GM19452 (cell line): ENCODE measurements around the gene TF.

Source experiments
- ATAC-seq: cut with Tn5 transposase; IDR thresholded peaks from one replicate; pipeline ENCODE4 v1.9.1; 2021; ENCODE audit not compliant: unreplicated experiment

TF gene

DNA sequence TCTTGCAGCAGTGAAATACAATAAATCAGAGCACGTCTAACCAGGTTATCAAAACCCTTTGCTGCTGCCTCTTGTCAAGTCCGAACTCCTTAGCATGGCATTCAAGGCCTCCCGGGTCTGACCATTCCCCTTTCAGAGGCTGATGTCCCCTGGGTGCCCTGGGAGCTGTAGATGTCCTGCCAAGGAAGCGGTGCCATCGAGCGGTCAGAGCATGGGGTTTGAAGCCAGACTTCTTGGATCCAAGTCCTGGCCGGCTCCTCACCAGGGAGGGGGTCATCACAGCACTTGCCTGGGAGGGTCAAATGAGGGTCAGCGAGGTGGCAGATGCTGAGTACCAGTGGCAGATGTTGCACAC lies 496 bp downstream of the TF start:
- no peak for ATAC-seq

DNA sequence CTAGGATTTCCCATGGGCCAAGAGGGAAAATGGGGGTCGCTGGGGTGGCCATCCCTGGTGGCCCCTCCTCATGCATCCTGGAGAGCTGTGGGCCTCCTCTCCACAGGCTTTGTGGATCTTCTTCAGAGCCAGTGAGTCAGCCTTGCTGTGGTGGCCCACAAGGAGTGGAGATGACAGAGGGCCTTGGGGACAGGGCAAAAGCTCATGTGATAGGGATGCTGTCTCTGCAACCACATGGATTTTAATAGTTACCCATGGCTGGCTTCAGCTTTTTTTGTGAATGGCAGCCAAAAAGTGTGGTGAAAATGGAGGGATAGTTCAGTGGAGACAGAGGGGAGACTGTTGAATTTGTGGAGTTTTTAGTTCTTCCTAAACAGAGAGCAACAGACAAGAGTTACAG lies 1.2 kb downstream of the TF start:
- no peak for ATAC-seq

DNA sequence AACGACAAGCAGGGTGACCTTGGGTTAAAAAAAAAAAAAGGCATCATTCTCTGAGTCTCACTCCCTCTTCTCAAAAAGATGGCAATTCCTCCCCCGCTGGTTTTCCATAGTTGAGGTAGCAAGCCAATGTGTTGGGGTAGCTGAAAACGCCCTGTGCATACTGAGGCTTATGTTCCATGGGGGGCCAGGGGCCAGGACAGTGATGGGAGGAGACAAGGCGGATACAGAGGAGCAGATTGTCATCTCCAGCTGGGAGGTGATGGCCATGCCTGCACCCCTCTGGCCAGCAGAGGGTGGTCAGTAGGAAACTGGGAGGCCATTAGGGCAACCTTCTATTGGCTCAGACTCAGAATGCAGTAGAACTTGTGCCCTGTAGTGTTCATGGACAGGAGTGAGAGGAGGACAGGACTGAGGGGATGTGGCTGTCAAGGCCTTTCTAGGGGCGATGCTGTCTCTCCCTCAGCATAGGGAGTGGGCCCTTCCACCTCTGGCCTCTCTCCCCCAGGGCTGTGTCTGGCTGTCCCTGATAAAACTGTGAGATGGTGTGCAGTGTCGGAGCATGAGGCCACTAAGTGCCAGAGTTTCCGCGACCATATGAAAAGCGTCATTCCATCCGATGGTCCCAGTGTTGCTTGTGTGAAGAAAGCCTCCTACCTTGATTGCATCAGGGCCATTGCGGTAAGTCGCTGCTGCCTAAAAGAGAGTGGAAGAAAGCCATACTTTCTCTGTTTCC lies 1.9 kb downstream of the TF start:
- no peak for ATAC-seq

DNA sequence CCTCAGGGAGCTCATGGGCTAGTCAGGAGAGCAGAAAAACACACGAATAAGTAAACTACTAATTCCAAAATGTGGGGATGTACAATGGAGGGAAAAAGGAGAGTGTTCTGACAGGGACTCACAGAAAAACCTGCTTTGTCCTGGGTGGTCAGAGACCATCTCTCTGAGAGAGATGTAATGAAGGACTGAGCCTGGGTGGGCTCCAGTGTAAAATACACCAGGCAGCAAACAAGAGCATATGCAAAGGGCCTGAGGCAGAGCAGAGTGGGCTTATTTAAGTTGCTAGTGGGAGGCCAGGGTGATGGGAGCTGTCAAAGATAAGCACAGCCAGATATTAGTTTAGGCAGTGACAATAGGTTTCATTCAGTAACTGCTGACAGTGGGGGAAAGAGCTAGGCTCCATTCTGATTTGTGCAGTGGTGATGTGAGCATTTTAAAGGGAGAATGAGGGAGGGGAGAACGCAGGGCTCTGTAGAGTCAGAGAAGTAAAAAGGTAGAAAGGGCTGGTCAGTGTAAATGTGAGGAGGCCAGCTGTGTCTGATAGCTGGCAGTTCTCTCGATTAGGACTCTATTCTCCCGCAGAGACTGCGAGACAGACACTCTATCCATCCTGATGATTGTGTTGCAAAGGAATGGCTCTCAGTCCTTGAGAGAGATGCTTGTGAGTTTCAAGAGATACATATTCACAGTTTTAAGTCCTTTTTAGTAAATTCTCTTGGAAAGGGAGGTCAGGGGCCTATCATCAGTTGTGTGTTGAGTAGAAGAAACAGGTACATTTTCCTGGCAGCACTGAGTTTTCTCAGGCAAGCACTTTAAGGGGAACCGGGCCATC lies 3.5 kb downstream of the TF start:
- no peak for ATAC-seq

DNA sequence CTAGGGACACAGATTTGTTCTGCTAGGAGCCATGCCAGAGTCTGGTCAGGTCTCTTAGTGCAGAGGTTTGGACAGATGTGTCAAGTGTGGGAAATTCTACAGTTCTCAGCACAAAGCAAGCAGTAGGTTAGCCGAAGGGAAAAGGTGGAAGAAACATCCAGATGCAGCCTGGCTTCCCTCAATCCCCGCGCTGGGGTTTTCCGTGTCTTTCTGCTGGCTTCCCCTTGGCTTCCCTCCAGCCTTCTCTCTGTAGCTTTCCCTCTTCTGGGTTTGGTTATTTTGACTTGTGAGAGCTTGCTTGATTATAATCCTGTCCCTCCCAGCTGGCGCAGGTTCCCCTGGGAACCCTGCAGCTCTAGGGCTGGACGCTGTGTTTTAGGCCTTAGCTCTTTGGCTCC lies 4.1 kb downstream of the TF start:
- no peak for ATAC-seq

DNA sequence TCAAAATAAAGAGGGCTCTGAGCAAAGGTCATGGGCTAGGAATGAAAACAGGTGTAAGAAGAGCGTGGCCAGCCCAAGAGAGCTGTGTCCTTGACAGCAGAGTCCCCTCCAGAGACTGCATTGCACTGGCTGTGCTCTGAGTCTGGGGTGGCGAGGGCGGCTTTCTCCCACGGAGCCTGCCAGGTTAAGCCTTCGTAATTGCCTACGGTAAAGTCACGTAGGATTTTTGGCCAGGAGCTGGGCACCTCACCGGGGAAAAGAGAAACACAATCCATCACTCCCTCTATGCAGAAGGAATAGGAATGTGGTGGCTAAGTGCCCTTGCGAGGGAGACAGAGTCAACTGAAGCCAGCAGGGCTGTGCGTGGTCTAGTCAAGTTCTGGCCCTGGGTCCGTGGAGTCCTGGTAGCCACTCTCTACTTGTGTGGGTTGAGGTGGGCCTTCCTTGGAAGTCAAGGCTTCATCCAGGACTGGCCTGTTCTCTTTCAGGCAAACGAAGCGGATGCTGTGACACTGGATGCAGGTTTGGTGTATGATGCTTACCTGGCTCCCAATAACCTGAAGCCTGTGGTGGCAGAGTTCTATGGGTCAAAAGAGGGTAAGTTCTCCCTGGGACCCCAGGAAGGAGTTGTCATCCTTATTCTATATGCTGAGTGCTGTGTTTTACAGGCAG lies 7.0 kb downstream of the TF start:
- ATAC-seq = no peak

DNA sequence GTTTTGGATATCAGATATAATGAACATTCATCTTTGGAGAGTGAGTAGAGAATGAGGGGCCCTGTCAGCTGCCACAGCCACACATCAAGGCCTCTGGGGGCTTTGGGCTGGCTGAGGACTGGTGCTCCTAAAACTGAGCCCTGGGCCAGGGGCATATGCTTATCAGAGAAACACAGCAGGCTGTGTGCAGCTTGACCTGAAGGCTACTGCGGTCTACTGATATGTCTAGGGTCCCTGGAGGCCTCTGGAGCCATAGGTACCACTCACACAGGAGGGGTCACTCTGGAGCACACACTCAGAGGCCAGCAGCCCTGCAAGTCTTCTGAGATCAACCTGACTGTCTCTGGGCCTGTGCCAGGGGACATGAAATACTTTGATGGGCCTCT lies 7.6 kb downstream of the TF start:
- no peak for ATAC-seq

DNA sequence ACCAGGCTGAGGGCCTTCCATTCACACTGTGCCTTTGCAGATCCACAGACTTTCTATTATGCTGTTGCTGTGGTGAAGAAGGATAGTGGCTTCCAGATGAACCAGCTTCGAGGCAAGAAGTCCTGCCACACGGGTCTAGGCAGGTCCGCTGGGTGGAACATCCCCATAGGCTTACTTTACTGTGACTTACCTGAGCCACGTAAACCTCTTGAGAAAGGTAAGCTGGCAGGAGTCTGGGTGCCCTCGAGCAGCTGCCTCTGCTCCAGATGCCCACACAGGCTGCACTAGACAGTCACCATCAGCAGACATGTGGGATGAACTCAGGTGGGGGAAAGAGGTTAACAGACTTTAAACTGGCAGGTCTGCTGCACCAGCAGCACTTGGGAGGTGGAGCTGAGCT lies 8.3 kb downstream of the TF start:
- ATAC-seq = no peak

DNA sequence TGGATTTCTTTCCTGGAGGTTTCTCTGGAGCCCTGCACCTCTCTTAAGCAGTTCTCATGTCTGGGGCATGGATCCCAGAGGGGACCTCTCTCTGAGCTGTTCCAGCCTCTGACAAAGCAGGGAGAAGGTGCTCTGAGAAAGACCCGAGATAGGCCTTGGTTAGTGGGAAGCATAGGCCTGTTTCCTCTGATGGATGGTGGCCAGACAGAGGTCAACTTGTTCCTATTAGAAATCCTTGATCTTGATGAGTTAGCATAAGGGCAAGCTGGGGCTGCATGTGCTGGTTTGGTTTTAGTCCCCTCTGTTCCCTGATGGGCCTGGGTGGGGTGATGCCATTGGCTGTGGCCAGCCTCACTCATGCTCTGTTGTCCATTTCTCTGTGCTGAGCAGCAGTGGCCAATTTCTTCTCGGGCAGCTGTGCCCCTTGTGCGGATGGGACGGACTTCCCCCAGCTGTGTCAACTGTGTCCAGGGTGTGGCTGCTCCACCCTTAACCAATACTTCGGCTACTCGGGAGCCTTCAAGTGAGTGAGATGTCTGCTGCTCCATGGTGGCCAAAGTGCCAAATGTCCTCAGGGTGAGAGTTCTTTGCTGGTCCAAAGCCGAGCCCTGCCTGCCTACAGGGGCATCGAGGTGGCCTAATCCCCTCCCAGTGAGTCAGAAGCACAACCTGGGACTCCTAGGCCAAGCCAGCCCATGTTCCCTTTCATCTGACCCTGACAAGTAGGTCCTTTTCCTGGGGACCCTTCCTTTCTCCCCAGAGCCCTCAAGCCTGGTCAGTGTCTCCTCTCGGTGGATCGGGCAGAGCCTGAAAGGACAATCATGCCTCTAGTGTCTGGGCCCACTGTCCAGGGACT lies 9.0 kb downstream of the TF start:
- no peak for ATAC-seq

DNA sequence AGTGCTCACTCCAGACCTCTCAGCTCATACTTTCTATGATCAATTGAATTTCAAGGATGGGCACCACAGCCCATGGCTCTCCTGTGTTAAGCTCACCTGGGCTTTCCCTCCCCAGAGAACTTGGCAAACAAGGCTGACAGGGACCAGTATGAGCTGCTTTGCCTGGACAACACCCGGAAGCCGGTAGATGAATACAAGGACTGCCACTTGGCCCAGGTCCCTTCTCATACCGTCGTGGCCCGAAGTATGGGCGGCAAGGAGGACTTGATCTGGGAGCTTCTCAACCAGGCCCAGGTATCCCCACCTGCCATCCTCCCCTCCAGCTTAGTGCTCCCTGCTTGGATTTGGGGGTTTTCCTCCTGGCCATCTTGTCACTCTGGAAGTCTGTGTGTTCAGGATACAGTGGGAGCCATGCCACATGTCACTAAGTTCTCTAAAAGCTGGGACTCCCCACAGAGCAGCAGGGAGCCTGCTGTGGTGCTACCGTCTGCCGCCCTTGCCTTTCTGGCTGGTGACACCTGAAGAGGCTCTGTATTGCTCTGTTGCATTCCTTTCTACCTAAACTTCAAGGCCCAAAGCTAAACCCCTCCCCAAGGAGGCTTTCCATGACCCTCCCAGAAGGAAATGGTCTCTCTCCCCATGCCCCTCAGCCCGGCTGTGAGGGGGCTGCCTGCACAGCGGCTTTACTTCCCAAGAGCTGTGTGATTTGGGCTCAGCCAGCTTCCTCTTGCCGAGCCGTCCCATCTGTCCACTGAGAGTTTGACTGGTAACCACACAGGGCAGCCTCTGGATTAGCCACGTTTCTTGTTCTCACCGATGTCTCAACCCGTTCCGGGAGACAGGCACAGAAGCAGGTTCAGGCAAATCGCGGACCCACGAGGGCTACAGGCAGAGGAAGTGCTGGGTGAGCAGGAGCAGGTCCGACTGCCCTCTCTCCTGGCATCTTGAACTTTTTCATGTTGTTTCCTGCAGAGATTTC lies 10.8 kb downstream of the TF start:
- ATAC-seq = no peak

DNA sequence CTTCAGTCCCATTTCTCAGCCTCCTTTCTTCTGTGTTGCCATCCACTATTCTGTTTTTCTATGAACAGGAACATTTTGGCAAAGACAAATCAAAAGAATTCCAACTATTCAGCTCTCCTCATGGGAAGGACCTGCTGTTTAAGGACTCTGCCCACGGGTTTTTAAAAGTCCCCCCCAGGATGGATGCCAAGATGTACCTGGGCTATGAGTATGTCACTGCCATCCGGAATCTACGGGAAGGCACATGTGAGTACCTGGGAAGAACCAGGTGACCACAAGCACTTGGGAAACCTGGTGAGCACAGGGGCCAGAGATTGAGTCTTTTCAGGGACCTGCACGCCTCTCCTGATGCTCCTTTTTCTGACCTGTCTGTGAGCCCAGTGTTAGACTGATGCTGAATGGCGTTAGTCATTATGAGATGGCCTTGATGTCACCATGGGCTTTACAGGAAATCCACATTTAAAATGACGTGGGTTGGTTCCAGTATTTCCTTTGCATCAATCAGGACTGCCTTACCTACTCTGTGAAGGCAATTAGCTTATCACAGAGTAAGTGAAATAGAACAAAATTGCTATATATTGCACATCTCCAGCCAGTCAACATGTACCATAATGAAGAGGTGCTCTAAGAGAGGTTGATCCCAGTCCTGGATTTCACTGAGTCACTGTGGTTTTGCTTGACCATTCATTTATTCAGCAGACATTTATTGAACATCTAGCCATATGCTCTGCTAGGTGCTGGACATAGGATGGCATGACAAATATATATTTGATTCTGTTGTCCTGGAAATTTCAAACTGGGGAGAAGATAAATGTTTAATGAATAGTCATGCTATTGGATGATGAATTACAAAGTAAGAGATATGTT lies 11.7 kb downstream of the TF start:
- no peak for ATAC-seq

DNA sequence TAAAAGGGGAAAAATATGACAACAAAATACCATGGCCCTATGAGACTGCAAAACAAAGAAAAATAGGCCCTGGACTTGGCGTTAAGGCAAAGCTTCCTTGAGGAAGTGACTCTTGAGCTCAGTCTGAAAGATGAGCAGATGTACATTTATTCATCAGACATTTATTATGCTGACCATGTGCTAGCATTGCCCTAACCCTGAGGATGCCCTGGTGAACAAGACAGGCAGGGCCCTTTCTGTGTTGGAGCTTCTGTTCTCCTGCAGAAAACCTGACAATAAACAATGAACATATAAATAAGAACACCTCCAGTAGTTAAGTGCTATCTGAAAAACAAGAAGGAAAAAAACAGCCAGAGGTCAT lies 12.4 kb downstream of the TF start:
- ATAC-seq = no peak

DNA sequence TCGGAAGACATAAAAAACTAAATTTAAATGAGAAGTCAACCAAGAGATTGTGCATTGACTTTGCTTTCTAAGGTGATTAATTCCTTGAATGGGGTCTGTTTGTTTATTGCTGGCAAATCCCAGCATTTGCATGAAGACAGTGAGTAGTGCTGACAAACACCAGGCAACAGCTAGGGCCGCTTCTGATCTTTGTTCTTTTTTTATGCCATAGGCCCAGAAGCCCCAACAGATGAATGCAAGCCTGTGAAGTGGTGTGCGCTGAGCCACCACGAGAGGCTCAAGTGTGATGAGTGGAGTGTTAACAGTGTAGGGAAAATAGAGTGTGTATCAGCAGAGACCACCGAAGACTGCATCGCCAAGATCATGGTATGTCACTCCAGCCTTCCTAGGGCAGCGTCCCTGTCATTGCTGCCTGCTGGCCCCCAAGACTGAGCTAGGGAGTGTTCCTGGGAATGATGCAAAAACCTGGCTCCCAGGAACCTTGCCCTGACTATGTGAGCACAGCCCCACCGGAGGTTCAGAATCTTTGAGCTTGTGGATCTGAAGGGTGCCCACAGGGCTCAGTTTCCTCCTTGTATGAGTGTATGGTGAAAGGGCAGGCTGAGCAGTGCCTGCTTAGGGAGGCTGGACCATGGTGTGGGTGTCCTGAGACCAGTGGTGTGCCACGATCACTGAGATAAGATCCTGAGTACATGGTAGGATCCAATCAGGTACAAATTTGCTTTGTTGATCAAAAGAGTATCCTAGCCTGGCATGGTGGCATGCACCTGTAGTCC lies 13.0 kb downstream of the TF start:
- ATAC-seq = no peak

DNA sequence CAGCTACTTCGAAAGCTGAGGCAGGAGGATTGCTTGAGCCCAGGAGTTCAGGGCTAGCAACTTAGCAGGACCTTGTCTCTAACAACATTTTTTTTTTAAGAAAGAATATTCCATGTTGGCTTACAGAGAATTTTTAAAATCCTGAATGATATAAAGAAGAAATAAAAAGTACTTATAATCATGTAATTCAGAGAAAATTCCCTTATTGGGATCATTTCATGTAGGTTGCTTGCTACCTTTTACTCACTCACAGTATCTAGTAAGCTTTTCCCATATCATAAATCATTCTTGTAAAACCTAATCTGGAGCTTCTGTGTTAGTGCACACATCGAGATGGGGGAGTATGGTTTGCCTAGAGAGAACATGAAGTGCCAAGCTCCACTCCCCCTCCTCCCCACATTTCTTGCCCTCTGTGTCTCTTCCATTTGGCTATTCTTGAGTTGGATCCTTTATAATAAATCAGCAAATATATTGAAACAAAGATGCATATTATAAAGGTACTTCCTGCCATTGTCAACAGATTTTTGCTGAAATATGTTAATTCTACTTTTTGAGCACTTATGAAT lies 13.6 kb downstream of the TF start:
- no peak for ATAC-seq

DNA sequence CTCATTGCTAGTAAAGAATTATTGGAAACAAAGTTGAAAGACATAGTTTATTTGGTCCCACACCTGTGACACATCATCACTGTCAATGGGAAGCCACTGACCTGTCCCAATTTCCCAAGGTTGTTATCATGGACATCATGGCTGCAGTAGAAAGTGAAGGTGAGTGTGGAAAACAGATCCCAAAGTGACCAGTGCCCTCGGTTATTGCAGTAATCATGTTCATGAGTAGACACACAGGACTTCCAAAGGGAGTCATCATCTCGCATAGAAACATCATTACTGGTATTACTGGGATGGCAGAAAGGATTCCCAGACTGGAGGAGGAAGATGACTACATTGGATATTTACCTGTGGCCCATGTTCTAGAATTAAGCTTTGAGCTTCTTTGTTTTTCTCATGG lies 14.7 kb downstream of the TF start:
- ATAC-seq = no peak

DNA sequence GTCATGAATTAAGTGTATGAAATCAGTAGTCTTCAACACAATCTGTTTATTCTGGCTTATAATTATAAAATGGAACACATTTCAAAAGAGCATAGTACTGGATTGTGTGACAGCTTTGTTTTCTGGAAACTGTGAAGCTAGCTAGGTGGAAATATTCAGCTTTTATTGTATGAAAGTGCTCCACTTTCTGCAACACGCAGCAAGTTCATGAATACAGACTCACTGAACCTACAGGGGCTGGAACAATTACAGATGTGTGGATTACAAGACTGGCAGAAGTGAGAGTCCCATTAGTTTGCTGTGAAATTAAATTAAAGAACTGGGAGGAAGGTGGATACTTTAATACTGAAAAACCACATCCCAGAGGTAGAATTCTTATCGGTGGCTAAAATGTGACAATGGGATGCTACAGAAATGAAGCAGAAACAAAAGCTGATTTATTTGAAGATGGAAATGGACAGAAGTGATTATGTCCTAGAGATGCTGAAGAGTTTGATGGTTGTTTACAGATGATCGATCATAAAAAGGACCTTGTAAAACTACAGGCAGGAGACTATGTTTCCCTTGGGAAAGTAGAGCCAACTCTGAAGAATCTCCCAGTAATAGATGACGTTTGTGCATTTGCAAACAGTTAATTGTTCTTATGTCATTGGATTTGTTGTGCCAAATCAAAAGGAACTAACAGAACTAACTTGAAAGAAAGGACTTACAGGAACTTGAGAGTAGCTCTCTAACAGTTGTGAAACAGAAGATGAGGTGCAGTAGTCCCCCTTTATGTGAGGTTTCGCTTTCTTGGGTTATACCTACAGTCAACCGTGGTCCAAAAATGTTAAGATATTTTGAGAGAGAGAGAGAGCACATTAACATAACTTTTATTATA lies 15.7 kb downstream of the TF start:
- ATAC-seq = no peak

DNA sequence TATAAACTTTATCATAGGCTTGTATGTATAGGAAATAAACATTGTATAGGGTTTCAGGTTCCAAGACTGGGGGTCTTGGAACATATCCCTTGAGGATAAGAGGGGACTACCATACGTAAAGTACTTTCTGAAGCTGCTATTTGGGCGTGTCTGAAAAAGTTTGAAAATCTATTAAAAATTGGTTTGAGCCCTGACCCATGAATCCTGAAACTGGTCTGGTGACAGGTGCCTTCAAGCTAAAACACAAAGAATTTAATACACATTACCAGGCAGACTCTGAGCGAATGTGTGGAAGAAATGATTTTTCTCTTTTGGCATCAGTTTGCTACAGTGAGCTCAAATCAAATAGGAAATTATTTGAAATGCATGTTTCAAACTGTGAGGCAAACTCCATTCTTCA lies 16.3 kb downstream of the TF start:
- ATAC-seq = no peak
